KMS-11 (cell line): Measurements from ENCODE around the gene FLNB.

Source experiments
- H2AFZ ChIP-seq: fragments of 200-600 bp; sonication (generic); 2 replicates; pipeline ENCODE4 v1.6.1; 2016; ENCODE audit warnings: antibody characterized with exemption, mixed run types, low read depth
- H3K27ac ChIP-seq: fragments of 200-600 bp; sonication (generic); 2 replicates; pipeline ENCODE4 v1.6.1; 2016; ENCODE audit warnings: mild to moderate bottlenecking, mixed run types
- H3K27me3 ChIP-seq: fragments of 200-600 bp; sonication (generic); 2 replicates; pipeline ENCODE4 v1.6.1; 2017; ENCODE audit warnings: mild to moderate bottlenecking, low read depth, mixed run types, moderate library complexity; ENCODE audit not compliant: insufficient read depth
- H3K36me3 ChIP-seq: fragments of 200-600 bp; sonication (generic); 2 replicates; pipeline ENCODE4 v1.6.1; 2017; ENCODE audit warnings: mild to moderate bottlenecking, mixed run types; ENCODE audit not compliant: insufficient read depth
- H3K4me1 ChIP-seq: fragments of 200-600 bp; sonication (generic); 2 replicates; pipeline ENCODE4 v1.6.1; 2016; ENCODE audit warnings: mild to moderate bottlenecking, low read depth, mixed run types; ENCODE audit not compliant: poor library complexity, severe bottlenecking
- H3K4me2 ChIP-seq: fragments of 200-600 bp; sonication (generic); 2 replicates; pipeline ENCODE4 v1.7.0; 2016; ENCODE audit warnings: mild to moderate bottlenecking, mixed run types
- H3K4me3 ChIP-seq: fragments of 200-600 bp; sonication (generic); IDR thresholded peaks from 2 replicates; pipeline ENCODE4 v1.6.1; 2017; ENCODE audit warnings: low read depth, low read length, mixed read lengths; ENCODE audit not compliant: insufficient read depth
- H3K79me2 ChIP-seq: fragments of 200-600 bp; sonication (generic); 2 replicates; pipeline ENCODE4 v1.6.1; 2016; ENCODE audit warnings: low read depth, mixed run types; ENCODE audit not compliant: insufficient read depth
- H3K9ac ChIP-seq: fragments of 200-600 bp; sonication (generic); 2 replicates; pipeline ENCODE4 v1.6.1; 2016; ENCODE audit warnings: mild to moderate bottlenecking, mixed run types
- H4K20me1 ChIP-seq: fragments of 200-600 bp; sonication (generic); 2 replicates; pipeline ENCODE4 v1.6.1; 2016; ENCODE audit warnings: mild to moderate bottlenecking, mixed run types; ENCODE audit not compliant: insufficient read depth
- CTCF ChIP-seq: fragments of 200-600 bp; sonication (generic); conservative IDR thresholded peaks from 2 replicates; pipeline ENCODE4 v1.6.1; 2017; ENCODE audit warnings: low read depth, mild to moderate bottlenecking, antibody characterized with exemption, low read length, moderate library complexity, mixed read lengths

Gene FLNB

DNA sequence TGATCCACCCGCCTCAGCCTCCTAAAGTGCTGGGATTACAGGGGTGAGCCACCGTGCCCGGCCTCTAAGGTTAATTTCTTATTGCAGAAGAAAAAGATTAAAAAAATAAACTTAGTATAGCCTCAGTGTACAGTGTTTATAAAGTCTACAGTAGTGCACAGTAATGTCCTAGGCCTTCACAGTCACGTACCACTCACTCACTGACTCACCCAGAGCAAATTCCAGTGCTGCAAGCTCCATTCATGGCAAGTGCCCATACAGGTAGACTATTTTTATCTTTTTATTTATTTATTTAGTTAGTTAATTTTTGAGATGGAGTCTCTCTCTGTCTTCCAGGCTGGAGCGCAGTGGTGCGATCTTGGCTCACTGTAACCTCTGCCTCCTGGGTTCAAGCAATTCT lies 3.2 kb upstream of the FLNB start:
- no peaks in the 10 kb centered on the region for H3K27me3 ChIP-seq
- no peak for TF ChIP-seq CTCF
- no peak overlapping the region for H3K9ac ChIP-seq
- no peak overlapping the region for H3K27ac ChIP-seq
- H4K20me1 ChIP-seq, result no peaks in the 10 kb centered on the region
- H3K4me2 ChIP-seq, result no peak overlapping the region
- no peak overlapping the region for H2AFZ ChIP-seq
- no peaks in the 10 kb centered on the region for H3K4me1 ChIP-seq
- H3K4me3 ChIP-seq, result no peak overlapping the region
- no peaks in the 10 kb centered on the region for H3K79me2 ChIP-seq
- H3K36me3 ChIP-seq, result no peaks in the 10 kb centered on the region

DNA sequence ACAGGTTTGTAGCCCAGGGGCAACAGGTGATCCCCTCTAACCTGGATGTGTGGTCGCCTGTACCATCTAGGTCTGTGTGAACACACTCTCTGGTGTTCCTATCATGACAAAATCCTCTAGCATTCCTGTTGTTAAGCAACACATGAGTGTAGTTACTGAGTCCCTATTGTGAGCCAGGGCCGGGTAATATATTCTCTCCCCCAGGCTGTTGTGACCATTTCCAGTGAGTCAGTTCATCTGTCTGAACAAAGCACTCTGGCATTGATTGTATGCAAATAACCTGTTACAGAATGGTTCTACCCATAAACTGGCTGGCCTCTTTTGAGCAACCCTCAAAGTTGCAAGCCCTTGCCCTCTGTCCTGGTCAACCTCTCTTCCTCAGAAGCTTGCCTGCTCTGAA lies 2.6 kb upstream of the FLNB start:
- Histone ChIP-seq H3K4me3 (no peak overlapping the region), H3K9ac (no peak overlapping the region), H2AFZ (no peak overlapping the region), H3K27me3 (no peaks in the 10 kb centered on the region), H3K4me1 (no peaks in the 10 kb centered on the region), H3K4me2 (no peak overlapping the region), H3K27ac (no peak overlapping the region), H4K20me1 (no peaks in the 10 kb centered on the region), H3K79me2 (no peaks in the 10 kb centered on the region), H3K36me3 (no peaks in the 10 kb centered on the region)
- TF ChIP-seq CTCF, result no peak

DNA sequence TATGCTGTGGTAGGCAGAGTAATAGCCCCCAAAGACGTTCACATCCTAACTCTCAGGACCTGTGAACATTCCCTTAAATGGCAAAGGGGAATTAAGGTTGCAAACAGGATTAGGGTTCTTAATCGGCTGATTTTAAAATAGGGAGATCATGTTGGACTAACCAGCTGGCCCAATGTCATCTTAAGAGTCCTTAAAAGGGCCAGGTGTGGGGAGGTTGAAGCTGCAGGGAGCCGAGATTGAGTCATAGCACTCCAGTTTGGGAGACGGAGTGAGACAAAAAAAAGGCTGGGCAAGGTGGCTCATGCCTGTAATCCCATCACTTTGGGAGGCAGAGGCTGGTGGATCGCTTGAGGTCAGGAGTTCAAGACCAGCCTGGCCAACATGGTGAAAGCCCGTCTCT lies 1.6 kb upstream of the FLNB start:
- Histone ChIP-seq H3K4me1 (no peaks in the 10 kb centered on the region), H2AFZ (no peak overlapping the region), H3K4me2 (no peak overlapping the region), H3K36me3 (no peaks in the 10 kb centered on the region), H3K9ac (no peak overlapping the region), H3K27ac (no peak overlapping the region), H4K20me1 (no peaks in the 10 kb centered on the region), H3K27me3 (no peaks in the 10 kb centered on the region), H3K79me2 (no peaks in the 10 kb centered on the region), H3K4me3 (no peak overlapping the region)
- no peak for TF ChIP-seq CTCF

GRCh38 chr3:58009026-58009748 lies 965 bp downstream of the FLNB start:
- Histone ChIP-seq H3K27ac (no peak overlapping the region), H2AFZ (peak overlapping the region; percentile 88; the same call in 1 of the 2 replicates), H3K4me2 (0 out of 2 replicates have a peak overlapping the region, but pooled peaks have one; percentile 39), H3K4me1 (no peaks in the 10 kb centered on the region), H3K27me3 (no peaks in the 10 kb centered on the region), H3K4me3 (no peak overlapping the region), H3K9ac (no peak overlapping the region), H3K79me2 (no peaks in the 10 kb centered on the region), H4K20me1 (no peaks in the 10 kb centered on the region), H3K36me3 (no peaks in the 10 kb centered on the region)
- no peak for TF ChIP-seq CTCF
